Measurements from ENCODE around the gene CACNA1B.

CACNA1B gene

GRCh38 chr9:137952976-137953666, 75.5 kb downstream of the CACNA1B start:
- Histone ChIP-seq H3K4me1 (no peaks in the 10 kb centered on the region), H3K9ac (no peak overlapping the region), H3K4me3 (no peak overlapping the region), H3K9me3 (peaks cover 10% of the 10 kb centered on the region), H3K27me3 (no peaks in the 10 kb centered on the region), H3K36me3 (no peaks in the 10 kb centered on the region), H3K4me2 (no peak overlapping the region), H3K27ac (no peak overlapping the region), H4K20me1 (no peaks in the 10 kb centered on the region)
- TF ChIP-seq Cebpa-rat (IDR thresholded peaks at IDR 0.05): no peak

GRCh38 chr9:137953683-137954438, 76.3 kb downstream of the CACNA1B start:
- Histone ChIP-seq H3K9me3 (peaks cover 4% of the 10 kb centered on the region; the same call in 1 of the 2 replicates), H3K27me3 (no peaks in the 10 kb centered on the region), H3K4me1 (no peaks in the 10 kb centered on the region), H3K9ac (no peak overlapping the region), H3K36me3 (no peaks in the 10 kb centered on the region), H3K4me2 (no peak overlapping the region), H4K20me1 (no peaks in the 10 kb centered on the region), H3K4me3 (no peak overlapping the region), H3K27ac (no peak overlapping the region)
- TF ChIP-seq Cebpa-rat (IDR thresholded peaks at IDR 0.05): no peak

- Histone ChIP-seq H3K9ac (no peak overlapping the region), H3K27me3 (no peaks in the 10 kb centered on the region), H3K4me3 (no peak overlapping the region), H3K4me1 (no peaks in the 10 kb centered on the region), H3K36me3 (no peaks in the 10 kb centered on the region), H4K20me1 (no peaks in the 10 kb centered on the region), H3K9me3 (no peaks in the 10 kb centered on the region), H3K4me2 (no peak overlapping the region), H3K27ac (no peak overlapping the region)
- no peak for TF ChIP-seq Cebpa-rat (IDR thresholded peaks at IDR 0.05)
These were observed 77.6 kb downstream of the CACNA1B start for GRCh38 chr9:137955224-137955570.

- Histone ChIP-seq H3K36me3 (no peaks in the 10 kb centered on the region), H3K9ac (no peak overlapping the region), H3K27me3 (no peaks in the 10 kb centered on the region), H3K9me3 (no peaks in the 10 kb centered on the region), H3K4me3 (no peak overlapping the region), H3K4me1 (no peaks in the 10 kb centered on the region), H3K27ac (no peak overlapping the region), H4K20me1 (no peaks in the 10 kb centered on the region), H3K4me2 (no peak overlapping the region)
- TF ChIP-seq Cebpa-rat (IDR thresholded peaks at IDR 0.05): no peak
These were observed 78.0 kb downstream of the CACNA1B start for GRCh38 chr9:137955586-137955985.

DNA sequence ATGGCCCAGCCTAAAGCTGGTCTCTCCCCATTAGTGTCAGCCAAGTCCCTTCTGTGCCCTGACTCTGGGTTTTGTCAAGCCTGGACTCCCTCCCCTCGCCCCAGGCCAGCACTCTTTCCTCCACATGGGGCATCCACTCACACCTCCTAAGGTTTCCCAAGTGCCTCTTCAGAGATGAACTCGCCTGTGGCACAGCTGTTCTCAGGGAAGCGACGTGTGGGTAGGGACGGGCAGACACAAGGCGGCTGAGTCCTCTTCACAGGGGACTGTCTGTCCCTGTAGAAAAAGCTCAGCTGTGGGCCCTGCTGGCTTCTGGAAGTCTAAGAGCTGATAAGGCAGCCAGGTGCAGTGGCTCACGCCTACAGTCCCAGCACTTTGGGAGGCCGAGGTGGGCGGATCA, 78.5 kb downstream of the CACNA1B start:
- Histone ChIP-seq H3K27me3 (no peaks in the 10 kb centered on the region), H4K20me1 (no peaks in the 10 kb centered on the region)

GRCh38 chr9:137956688-137957385, 79.3 kb downstream of the CACNA1B start:
- TF ChIP-seq Cebpa-rat (IDR thresholded peaks at IDR 0.05): no peak
- Histone ChIP-seq H3K9ac (no peak overlapping the region), H3K36me3 (no peaks in the 10 kb centered on the region), H3K4me3 (no peak overlapping the region), H3K27ac (no peak overlapping the region), H3K4me1 (no peaks in the 10 kb centered on the region), H3K9me3 (no peaks in the 10 kb centered on the region), H3K4me2 (no peak overlapping the region), H3K27me3 (no peaks in the 10 kb centered on the region), H4K20me1 (no peaks in the 10 kb centered on the region)

More for the DNA sequence above, 78.5 kb downstream of the CACNA1B start:
- Histone ChIP-seq H3K9me3 (no peaks in the 10 kb centered on the region), H3K36me3 (no peaks in the 10 kb centered on the region), H3K4me2 (no peak overlapping the region), H3K27ac (no peak overlapping the region), H3K4me3 (no peak overlapping the region), H3K4me1 (no peaks in the 10 kb centered on the region), H3K9ac (no peak overlapping the region)
- no peak for TF ChIP-seq Cebpa-rat (IDR thresholded peaks at IDR 0.05)

- Histone ChIP-seq H4K20me1 (no peaks in the 10 kb centered on the region), H3K4me2 (no peak overlapping the region), H3K4me1 (no peaks in the 10 kb centered on the region), H3K4me3 (no peak overlapping the region), H3K27ac (no peak overlapping the region), H3K36me3 (no peaks in the 10 kb centered on the region), H3K9ac (no peak overlapping the region), H3K9me3 (peaks cover 5% of the 10 kb centered on the region; the same call in 1 of the 2 replicates), H3K27me3 (no peaks in the 10 kb centered on the region)
- no peak for TF ChIP-seq Cebpa-rat (IDR thresholded peaks at IDR 0.05)
These were observed 82.2 kb downstream of the CACNA1B start for GRCh38 chr9:137959641-137960411.

GRCh38 chr9:137960496-137960895, 82.9 kb downstream of the CACNA1B start:
- peaks cover 5% of the 10 kb centered on the region; the same call in 1 of the 2 replicates for H3K9me3 ChIP-seq
- no peak overlapping the region for H3K9ac ChIP-seq
- H3K4me1 ChIP-seq: no peaks in the 10 kb centered on the region
- no peak overlapping the region for H3K4me3 ChIP-seq
- H3K27me3 ChIP-seq: no peaks in the 10 kb centered on the region
- H3K27ac ChIP-seq: no peak overlapping the region
- no peak overlapping the region for H3K4me2 ChIP-seq
- H3K36me3 ChIP-seq: no peaks in the 10 kb centered on the region
- TF ChIP-seq Cebpa-rat (IDR thresholded peaks at IDR 0.05): no peak
- no peaks in the 10 kb centered on the region for H4K20me1 ChIP-seq

GRCh38 chr9:137963525-137963924, 85.9 kb downstream of the CACNA1B start:
- Histone ChIP-seq H3K36me3 (no peaks in the 10 kb centered on the region), H3K27ac (no peak overlapping the region), H3K4me1 (no peaks in the 10 kb centered on the region), H3K4me2 (no peak overlapping the region), H3K4me3 (no peak overlapping the region), H4K20me1 (no peaks in the 10 kb centered on the region), H3K9ac (no peak overlapping the region), H3K27me3 (no peaks in the 10 kb centered on the region), H3K9me3 (peaks cover 5% of the 10 kb centered on the region; the same call in 1 of the 2 replicates)
- TF ChIP-seq Cebpa-rat (IDR thresholded peaks at IDR 0.05): no peak
